Neural crest cell (in vitro differentiated cells): Measurements from ENCODE around the gene ITGA3. TPM values are rescaled to one million over a fixed set of nuclear protein-coding genes. Genes with fewer than 3 reads are reported as not detected.

Source experiments
- DNase-seq: peaks from one replicate; pipeline ENCODE4 v3.0.0; 2021; ENCODE audit warnings: low read depth, mixed read lengths, low spot score
- H3K27ac Mint-ChIP-seq: one replicate; pipeline ENCODE4 v1.8.0; 2021; ENCODE audit warnings: mild to moderate bottlenecking, mixed read lengths; ENCODE audit not compliant: unreplicated experiment
- H3K27me3 Mint-ChIP-seq: 2 replicates; pipeline ENCODE4 v1.8.0; 2021; ENCODE audit warnings: low read depth, mild to moderate bottlenecking, mixed read lengths
- H3K36me3 Mint-ChIP-seq: 2 replicates; pipeline ENCODE4 v1.8.0; 2021; ENCODE audit warnings: low read depth, mild to moderate bottlenecking, mixed read lengths
- H3K4me1 Mint-ChIP-seq: 2 replicates; pipeline ENCODE4 v1.8.0; 2021; ENCODE audit warnings: mixed read lengths
- H3K4me3 Mint-ChIP-seq: one replicate; pipeline ENCODE4 v1.8.0; 2021; ENCODE audit warnings: mild to moderate bottlenecking, mixed read lengths
- H3K9me3 Mint-ChIP-seq: 2 replicates; pipeline ENCODE4 v1.8.0; 2021; ENCODE audit warnings: mixed read lengths
- long read RNA-seq: library from polyadenylated mRNA; unstranded; transcript quantifications from one replicate; pipeline ENCODE4 v2.0.0, GENCODE V29; 2020
- total RNA-seq: library from RNA; stranded (reverse); gene quantifications from 2 replicates; pipeline ENCODE4 v1.2.1, GENCODE V29; 2021
- TF ChIP-seq, protein P1 (sequence below): fragments of 200-600 bp; sonication (generic); conservative IDR thresholded peaks from 2 replicates; pipeline ENCODE4 v1.5.0; 2021; ENCODE audit warnings: antibody characterized with exemption, mild to moderate bottlenecking

Gene ITGA3
- 4.5 and 4.8 TPM in 2 replicates for total RNA-seq
- long read RNA-seq, result 0 reads

- Mint-ChIP-seq H3K4me3 (peak within 1 kb of the TSS; percentile 90), H3K9me3 (no peaks in the 10 kb centered on the region), H3K36me3 (no peaks in the 10 kb centered on the region), H3K27ac (no peak within 1 kb of the TSS), H3K4me1 (peaks cover 53% of the 10 kb centered on the region), H3K27me3 (peaks cover 57% of the 10 kb centered on the region)
- TF ChIP-seq, protein P1, sequence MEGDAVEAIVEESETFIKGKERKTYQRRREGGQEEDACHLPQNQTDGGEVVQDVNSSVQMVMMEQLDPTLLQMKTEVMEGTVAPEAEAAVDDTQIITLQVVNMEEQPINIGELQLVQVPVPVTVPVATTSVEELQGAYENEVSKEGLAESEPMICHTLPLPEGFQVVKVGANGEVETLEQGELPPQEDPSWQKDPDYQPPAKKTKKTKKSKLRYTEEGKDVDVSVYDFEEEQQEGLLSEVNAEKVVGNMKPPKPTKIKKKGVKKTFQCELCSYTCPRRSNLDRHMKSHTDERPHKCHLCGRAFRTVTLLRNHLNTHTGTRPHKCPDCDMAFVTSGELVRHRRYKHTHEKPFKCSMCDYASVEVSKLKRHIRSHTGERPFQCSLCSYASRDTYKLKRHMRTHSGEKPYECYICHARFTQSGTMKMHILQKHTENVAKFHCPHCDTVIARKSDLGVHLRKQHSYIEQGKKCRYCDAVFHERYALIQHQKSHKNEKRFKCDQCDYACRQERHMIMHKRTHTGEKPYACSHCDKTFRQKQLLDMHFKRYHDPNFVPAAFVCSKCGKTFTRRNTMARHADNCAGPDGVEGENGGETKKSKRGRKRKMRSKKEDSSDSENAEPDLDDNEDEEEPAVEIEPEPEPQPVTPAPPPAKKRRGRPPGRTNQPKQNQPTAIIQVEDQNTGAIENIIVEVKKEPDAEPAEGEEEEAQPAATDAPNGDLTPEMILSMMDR, result no peak
- DNase-seq, result peak; percentile 41
Measured at GRCh38 chr17:50055426-50056216, at the start of gene ITGA3. Gene ITGA3 (plus strand): TSS chr17:50056110. CDS start chr17:50056440, 330 bp downstream.

DNA sequence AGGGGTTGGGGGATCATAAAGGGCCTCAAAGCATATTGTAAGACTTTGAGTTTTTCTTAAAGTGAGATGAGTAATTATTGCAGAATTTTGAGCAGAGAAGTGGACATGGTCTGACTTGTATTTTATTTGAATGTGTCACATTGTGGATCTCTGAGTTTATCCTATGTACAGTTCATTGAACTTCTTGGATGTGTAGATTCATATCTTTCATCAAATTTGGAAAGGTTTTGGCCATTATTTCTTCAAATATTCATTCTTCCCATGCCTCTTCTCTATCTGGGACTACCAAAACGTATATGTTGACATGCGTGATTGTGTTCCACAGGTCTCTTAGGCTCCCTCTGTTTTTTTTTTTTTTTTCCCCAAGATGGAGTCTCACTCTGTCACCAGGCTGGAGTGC, 46.6 kb upstream of the ITGA3 start:
- H3K4me1 Mint-ChIP-seq, result no peaks in the 10 kb centered on the region
- H3K27ac Mint-ChIP-seq, result no peak overlapping the region
- H3K9me3 Mint-ChIP-seq, result peaks cover 10% of the 10 kb centered on the region
- peaks cover 4% of the 10 kb centered on the region for H3K36me3 Mint-ChIP-seq
- DNase-seq, result no peak
- H3K27me3 Mint-ChIP-seq, result peaks cover 71% of the 10 kb centered on the region
- TF ChIP-seq, protein P1, result no peak
- H3K4me3 Mint-ChIP-seq, result no peak overlapping the region

GRCh38 chr17:50013079-50013478, 42.8 kb upstream of the ITGA3 start:
- H3K27ac Mint-ChIP-seq, result no peak overlapping the region
- no peak for DNase-seq
- TF ChIP-seq, protein P1, result no peak
- H3K9me3 Mint-ChIP-seq, result peaks cover 15% of the 10 kb centered on the region
- peaks cover 4% of the 10 kb centered on the region for H3K36me3 Mint-ChIP-seq
- H3K4me1 Mint-ChIP-seq, result no peaks in the 10 kb centered on the region
- H3K4me3 Mint-ChIP-seq, result no peak overlapping the region
- peaks cover 55% of the 10 kb centered on the region for H3K27me3 Mint-ChIP-seq

- peaks cover 46% of the 10 kb centered on the region for H3K27me3 Mint-ChIP-seq
- no peaks in the 10 kb centered on the region for H3K4me1 Mint-ChIP-seq
- no peak overlapping the region for H3K27ac Mint-ChIP-seq
- no peak overlapping the region for H3K4me3 Mint-ChIP-seq
- TF ChIP-seq, protein P1, result no peak
- H3K36me3 Mint-ChIP-seq, result no peaks in the 10 kb centered on the region
- DNase-seq, result no peak
- peaks cover 11% of the 10 kb centered on the region for H3K9me3 Mint-ChIP-seq
Measured at GRCh38 chr17:50014471-50015088, 41.3 kb upstream of the ITGA3 start.

DNA sequence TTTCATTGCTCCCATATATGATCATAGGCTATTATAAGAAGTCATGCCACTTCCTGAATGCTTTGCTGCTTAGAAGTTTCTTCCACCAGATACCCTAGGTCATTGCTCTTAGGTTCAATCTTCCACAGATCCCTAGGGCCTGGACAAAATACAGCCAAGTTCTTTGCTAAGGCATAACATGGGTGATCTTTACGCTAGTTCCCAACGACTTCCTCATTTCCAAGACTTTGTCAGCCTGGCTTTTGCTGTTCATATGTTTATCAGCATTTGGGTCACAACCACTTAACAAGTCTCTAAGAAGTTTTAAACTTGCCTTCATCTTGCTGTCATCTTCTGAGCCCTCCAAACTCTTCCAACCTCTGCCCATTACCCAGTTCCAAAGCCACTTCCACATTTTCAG, 40.8 kb upstream of the ITGA3 start:
- peaks cover 11% of the 10 kb centered on the region for H3K9me3 Mint-ChIP-seq
- peaks cover 41% of the 10 kb centered on the region for H3K27me3 Mint-ChIP-seq
- DNase-seq, result no peak
- H3K4me1 Mint-ChIP-seq, result no peaks in the 10 kb centered on the region
- H3K36me3 Mint-ChIP-seq, result no peaks in the 10 kb centered on the region
- no peak overlapping the region for H3K27ac Mint-ChIP-seq
- TF ChIP-seq, protein P1, result no peak
- H3K4me3 Mint-ChIP-seq, result no peak overlapping the region
